HG03378 (cell line): ENCODE data around the gene PELO.
"Not testable (repeated sequence)": the region's sequence is repeated elsewhere in the genome, so short reads cannot be mapped to it uniquely, and the experiment has no call there.

ENCODE experiments used
- ATAC-seq: cut with Tn5 transposase; IDR thresholded peaks from one replicate; pipeline ENCODE4 v1.9.1; 2021; ENCODE audit warnings: mild to moderate bottlenecking, moderate library complexity; ENCODE audit not compliant: unreplicated experiment

PELO gene

GRCh38 chr5:52799983-52800393 lies 12.3 kb downstream of the PELO start:
- ATAC-seq, result peak; percentile 82

- ATAC-seq, result peak; percentile 24
These were observed 12.9 kb downstream of the PELO start for GRCh38 chr5:52800394-52801213.

GRCh38 chr5:52801329-52801728 lies 13.6 kb downstream of the PELO start:
- ATAC-seq, result no peak

GRCh38 chr5:52802272-52802973 lies 14.7 kb downstream of the PELO start:
- no peak for ATAC-seq

- ATAC-seq, result no peak
These were observed 15.2 kb downstream of the PELO start for GRCh38 chr5:52802974-52803336.

- ATAC-seq, result no peak
These were observed 16.7 kb downstream of the PELO start for GRCh38 chr5:52804387-52804791.

- no peak for ATAC-seq
These were observed 17.3 kb downstream of the PELO start for GRCh38 chr5:52804981-52805380.

GRCh38 chr5:52805615-52806014 lies 17.9 kb downstream of the PELO start:
- no peak for ATAC-seq

GRCh38 chr5:52807037-52807436 lies 19.3 kb downstream of the PELO start:
- no peak for ATAC-seq

GRCh38 chr5:52807723-52808122 lies 20.0 kb downstream of the PELO start:
- no peak for ATAC-seq

- ATAC-seq, result no peak
These were observed 20.7 kb downstream of the PELO start for GRCh38 chr5:52808316-52808901.

- ATAC-seq, result no peak
These were observed 22.2 kb downstream of the PELO start for GRCh38 chr5:52809884-52810283.

GRCh38 chr5:52810426-52810825 lies 22.7 kb downstream of the PELO start:
- ATAC-seq, result no peak

- ATAC-seq, result no peak
These were observed 23.5 kb downstream of the PELO start for GRCh38 chr5:52811067-52811749.

- no peak for ATAC-seq
These were observed 26.8 kb downstream of the PELO start for GRCh38 chr5:52814352-52815148.

GRCh38 chr5:52817818-52818217 lies 30.1 kb downstream of the PELO start:
- no peak for ATAC-seq

- no peak for ATAC-seq
These were observed 30.6 kb downstream of the PELO start for GRCh38 chr5:52818360-52818759.

- ATAC-seq, result not testable (repeated sequence)
These were observed 31.1 kb downstream of the PELO start for GRCh38 chr5:52818807-52819206.

GRCh38 chr5:52821901-52822300 lies 34.2 kb downstream of the PELO start:
- no peak for ATAC-seq

GRCh38 chr5:52822437-52822836 lies 34.7 kb downstream of the PELO start:
- no peak for ATAC-seq

- no peak for ATAC-seq
These were observed 37.1 kb downstream of the PELO start for GRCh38 chr5:52824827-52825226.
